ENCODE results near the gene MRPL46.

DNA sequence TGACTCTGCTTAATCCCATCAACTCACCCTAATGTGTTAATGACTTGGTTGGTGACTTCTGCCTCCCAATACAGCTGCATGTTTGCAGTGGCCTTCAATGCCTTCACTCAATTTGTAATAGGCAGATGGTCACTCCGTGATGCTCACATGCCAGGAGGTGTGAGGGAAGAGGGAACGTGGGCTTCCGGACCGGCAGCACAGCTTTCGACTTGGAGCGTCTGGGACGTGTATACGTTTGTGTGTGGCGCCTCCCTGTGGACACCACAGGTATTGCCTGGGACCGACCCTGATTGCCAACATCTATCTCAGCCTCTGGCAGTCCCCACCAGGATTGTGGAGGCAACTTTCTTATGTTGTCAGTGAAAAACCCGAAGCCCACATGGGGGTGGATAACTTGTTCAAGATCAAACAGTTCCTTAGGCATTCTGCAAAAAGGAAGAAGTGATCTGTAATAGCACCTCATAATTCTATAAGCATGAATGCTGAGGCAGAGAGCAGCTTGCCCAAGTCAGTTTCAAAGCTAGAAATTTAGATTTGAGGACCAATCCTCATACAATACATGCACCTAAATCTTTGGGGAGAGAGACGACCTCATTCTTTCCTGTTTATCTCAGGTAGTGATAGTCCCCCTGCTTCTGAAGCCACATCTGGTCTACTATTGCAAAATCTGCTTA is 16.9 kb downstream of the MRPL46 start:
- TF ChIP-seq, protein P1, sequence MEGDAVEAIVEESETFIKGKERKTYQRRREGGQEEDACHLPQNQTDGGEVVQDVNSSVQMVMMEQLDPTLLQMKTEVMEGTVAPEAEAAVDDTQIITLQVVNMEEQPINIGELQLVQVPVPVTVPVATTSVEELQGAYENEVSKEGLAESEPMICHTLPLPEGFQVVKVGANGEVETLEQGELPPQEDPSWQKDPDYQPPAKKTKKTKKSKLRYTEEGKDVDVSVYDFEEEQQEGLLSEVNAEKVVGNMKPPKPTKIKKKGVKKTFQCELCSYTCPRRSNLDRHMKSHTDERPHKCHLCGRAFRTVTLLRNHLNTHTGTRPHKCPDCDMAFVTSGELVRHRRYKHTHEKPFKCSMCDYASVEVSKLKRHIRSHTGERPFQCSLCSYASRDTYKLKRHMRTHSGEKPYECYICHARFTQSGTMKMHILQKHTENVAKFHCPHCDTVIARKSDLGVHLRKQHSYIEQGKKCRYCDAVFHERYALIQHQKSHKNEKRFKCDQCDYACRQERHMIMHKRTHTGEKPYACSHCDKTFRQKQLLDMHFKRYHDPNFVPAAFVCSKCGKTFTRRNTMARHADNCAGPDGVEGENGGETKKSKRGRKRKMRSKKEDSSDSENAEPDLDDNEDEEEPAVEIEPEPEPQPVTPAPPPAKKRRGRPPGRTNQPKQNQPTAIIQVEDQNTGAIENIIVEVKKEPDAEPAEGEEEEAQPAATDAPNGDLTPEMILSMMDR (conservative IDR thresholded peaks at IDR 0.05; ENCODE audit: low read length) = peak; percentile 99
- no peak for TF ChIP-seq EZH2phosphoT487 (IDR thresholded peaks at IDR 0.05; ENCODE audit: borderline replicate concordance)

Data from Loucy (cell line).